ENCODE data around the gene NUAK1.

Gene NUAK1

GRCh38 chr12:106113042-106113441 is 25.7 kb downstream of the NUAK1 start:
- in situ Hi-C loops (cut with MboI; ENCODE audit: low sequenced_read_pairs) = no loop called here

- in situ Hi-C loops (cut with MboI; ENCODE audit: low sequenced_read_pairs) = no loop called here
Observed at GRCh38 chr12:106112145-106112821, 26.5 kb downstream of the NUAK1 start.

GRCh38 chr12:106110626-106111300 is 28.0 kb downstream of the NUAK1 start:
- in situ Hi-C loops (cut with MboI; ENCODE audit: low sequenced_read_pairs) = no loop called here

GRCh38 chr12:106109168-106109910 is 29.4 kb downstream of the NUAK1 start:
- in situ Hi-C loops (cut with MboI; ENCODE audit: low sequenced_read_pairs) = no loop called here

- in situ Hi-C loops (cut with MboI; ENCODE audit: low sequenced_read_pairs) = no loop called here
Observed at GRCh38 chr12:106108185-106108835, 30.4 kb downstream of the NUAK1 start.

GRCh38 chr12:106107566-106107965 is 31.2 kb downstream of the NUAK1 start:
- in situ Hi-C loops (cut with MboI; ENCODE audit: low sequenced_read_pairs) = no loop called here

- in situ Hi-C loops (cut with MboI; ENCODE audit: low sequenced_read_pairs) = no loop called here
Observed at GRCh38 chr12:106106892-106107291, 31.9 kb downstream of the NUAK1 start.

GRCh38 chr12:106106061-106106566 is 32.6 kb downstream of the NUAK1 start:
- in situ Hi-C loops (cut with MboI; ENCODE audit: low sequenced_read_pairs) = no loop called here

- in situ Hi-C loops (cut with MboI; ENCODE audit: low sequenced_read_pairs) = no loop called here
Observed at GRCh38 chr12:106101803-106102202, 37.0 kb downstream of the NUAK1 start.

- in situ Hi-C loops (cut with MboI; ENCODE audit: low sequenced_read_pairs) = no loop called here
Observed at GRCh38 chr12:106098691-106099200, 40.0 kb downstream of the NUAK1 start.

- in situ Hi-C loops (cut with MboI; ENCODE audit: low sequenced_read_pairs) = no loop called here
Observed at GRCh38 chr12:106097011-106097410, 41.7 kb downstream of the NUAK1 start.

GRCh38 chr12:106096376-106096775 is 42.4 kb downstream of the NUAK1 start:
- in situ Hi-C loops (cut with MboI; ENCODE audit: low sequenced_read_pairs) = no loop called here

GRCh38 chr12:106094304-106094703 is 44.5 kb downstream of the NUAK1 start:
- in situ Hi-C loops (cut with MboI; ENCODE audit: low sequenced_read_pairs) = no loop called here

- in situ Hi-C loops (cut with MboI; ENCODE audit: low sequenced_read_pairs) = no loop called here
Observed at GRCh38 chr12:106093246-106093645, 45.5 kb downstream of the NUAK1 start.

GRCh38 chr12:106091446-106091820 is 47.3 kb downstream of the NUAK1 start:
- in situ Hi-C loops (cut with MboI; ENCODE audit: low sequenced_read_pairs) = no loop called here

GRCh38 chr12:106090591-106091445 is 47.9 kb downstream of the NUAK1 start:
- in situ Hi-C loops (cut with MboI; ENCODE audit: low sequenced_read_pairs) = no loop called here

- in situ Hi-C loops (cut with MboI; ENCODE audit: low sequenced_read_pairs) = no loop called here
Observed at GRCh38 chr12:106089935-106090334, 48.8 kb downstream of the NUAK1 start.

GRCh38 chr12:106088811-106089485 is 49.8 kb downstream of the NUAK1 start:
- in situ Hi-C loops (cut with MboI; ENCODE audit: low sequenced_read_pairs) = no loop called here

GRCh38 chr12:106088246-106088808 is 50.4 kb downstream of the NUAK1 start:
- in situ Hi-C loops (cut with MboI; ENCODE audit: low sequenced_read_pairs) = no loop called here

Measured in hTERT RPE-1 (cell line).